ENCODE measurements around the gene GALNT9.
"Not testable (repeated sequence)": the region's sequence is repeated elsewhere in the genome, so short reads cannot be mapped to it uniquely, and the experiment has no call there.

The GALNT9 gene

DNA sequence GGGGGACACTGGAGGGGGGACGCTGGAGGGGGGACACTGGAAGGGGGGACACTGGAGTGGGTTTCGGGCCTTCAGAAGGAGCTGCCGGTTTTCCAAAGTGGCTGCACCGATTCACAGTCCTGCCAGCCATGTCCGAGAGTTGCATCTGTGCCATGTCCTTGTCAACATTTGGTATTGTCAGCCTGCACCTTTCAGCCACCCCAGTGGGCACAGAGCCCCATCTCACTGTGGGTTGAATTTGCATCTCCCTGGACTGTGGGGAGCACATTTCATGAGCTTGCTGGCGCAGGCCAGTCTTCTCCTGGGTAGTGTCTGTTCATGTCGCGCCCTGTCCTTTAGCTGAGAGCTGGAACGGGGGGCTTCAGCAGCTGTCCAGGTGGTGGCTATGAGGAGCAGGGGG lies 72.7 kb downstream of the GALNT9 start:
- ATAC-seq, result no peak
- no peak for TF ChIP-seq SNAI2 (CRISPR knock-in tag; IDR thresholded peaks at IDR 0.05)
- TF ChIP-seq ZFP3 (CRISPR knock-in tag; IDR thresholded peaks at IDR 0.05), result no peak
- TF ChIP-seq PPARA (CRISPR knock-in tag; IDR thresholded peaks at IDR 0.05; ENCODE audit: borderline replicate concordance), result no peak
- no peak for TF ChIP-seq CSDC2 (CRISPR knock-in tag; IDR thresholded peaks at IDR 0.05)
- TF ChIP-seq, protein P1, sequence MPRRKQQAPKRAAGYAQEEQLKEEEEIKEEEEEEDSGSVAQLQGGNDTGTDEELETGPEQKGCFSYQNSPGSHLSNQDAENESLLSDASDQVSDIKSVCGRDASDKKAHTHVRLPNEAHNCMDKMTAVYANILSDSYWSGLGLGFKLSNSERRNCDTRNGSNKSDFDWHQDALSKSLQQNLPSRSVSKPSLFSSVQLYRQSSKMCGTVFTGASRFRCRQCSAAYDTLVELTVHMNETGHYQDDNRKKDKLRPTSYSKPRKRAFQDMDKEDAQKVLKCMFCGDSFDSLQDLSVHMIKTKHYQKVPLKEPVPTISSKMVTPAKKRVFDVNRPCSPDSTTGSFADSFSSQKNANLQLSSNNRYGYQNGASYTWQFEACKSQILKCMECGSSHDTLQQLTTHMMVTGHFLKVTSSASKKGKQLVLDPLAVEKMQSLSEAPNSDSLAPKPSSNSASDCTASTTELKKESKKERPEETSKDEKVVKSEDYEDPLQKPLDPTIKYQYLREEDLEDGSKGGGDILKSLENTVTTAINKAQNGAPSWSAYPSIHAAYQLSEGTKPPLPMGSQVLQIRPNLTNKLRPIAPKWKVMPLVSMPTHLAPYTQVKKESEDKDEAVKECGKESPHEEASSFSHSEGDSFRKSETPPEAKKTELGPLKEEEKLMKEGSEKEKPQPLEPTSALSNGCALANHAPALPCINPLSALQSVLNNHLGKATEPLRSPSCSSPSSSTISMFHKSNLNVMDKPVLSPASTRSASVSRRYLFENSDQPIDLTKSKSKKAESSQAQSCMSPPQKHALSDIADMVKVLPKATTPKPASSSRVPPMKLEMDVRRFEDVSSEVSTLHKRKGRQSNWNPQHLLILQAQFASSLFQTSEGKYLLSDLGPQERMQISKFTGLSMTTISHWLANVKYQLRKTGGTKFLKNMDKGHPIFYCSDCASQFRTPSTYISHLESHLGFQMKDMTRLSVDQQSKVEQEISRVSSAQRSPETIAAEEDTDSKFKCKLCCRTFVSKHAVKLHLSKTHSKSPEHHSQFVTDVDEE (CRISPR knock-in tag; IDR thresholded peaks at IDR 0.05), result no peak
- TF ChIP-seq CSRNP3 (CRISPR knock-in tag; IDR thresholded peaks at IDR 0.05), result no peak
- no peak for TF ChIP-seq RARB (CRISPR knock-in tag; IDR thresholded peaks at IDR 0.05)

GRCh38 chr12:132255642-132256041 lies 73.7 kb downstream of the GALNT9 start:
- no peak for ATAC-seq
- TF ChIP-seq GLIS3 (CRISPR knock-in tag; IDR thresholded peaks at IDR 0.05) (no peak), ZNF565 (CRISPR knock-in tag; conservative IDR thresholded peaks at IDR 0.05; ENCODE audit: low read depth) (no peak), ZFP3 (CRISPR knock-in tag; IDR thresholded peaks at IDR 0.05) (no peak), OSR1 (CRISPR knock-in tag; IDR thresholded peaks at IDR 0.05) (no peak), CREB5 (CRISPR knock-in tag; IDR thresholded peaks at IDR 0.05; ENCODE audit: low read depth) (no peak), TOX (CRISPR knock-in tag; IDR thresholded peaks at IDR 0.05; ENCODE audit: borderline replicate concordance) (no peak)

DNA sequence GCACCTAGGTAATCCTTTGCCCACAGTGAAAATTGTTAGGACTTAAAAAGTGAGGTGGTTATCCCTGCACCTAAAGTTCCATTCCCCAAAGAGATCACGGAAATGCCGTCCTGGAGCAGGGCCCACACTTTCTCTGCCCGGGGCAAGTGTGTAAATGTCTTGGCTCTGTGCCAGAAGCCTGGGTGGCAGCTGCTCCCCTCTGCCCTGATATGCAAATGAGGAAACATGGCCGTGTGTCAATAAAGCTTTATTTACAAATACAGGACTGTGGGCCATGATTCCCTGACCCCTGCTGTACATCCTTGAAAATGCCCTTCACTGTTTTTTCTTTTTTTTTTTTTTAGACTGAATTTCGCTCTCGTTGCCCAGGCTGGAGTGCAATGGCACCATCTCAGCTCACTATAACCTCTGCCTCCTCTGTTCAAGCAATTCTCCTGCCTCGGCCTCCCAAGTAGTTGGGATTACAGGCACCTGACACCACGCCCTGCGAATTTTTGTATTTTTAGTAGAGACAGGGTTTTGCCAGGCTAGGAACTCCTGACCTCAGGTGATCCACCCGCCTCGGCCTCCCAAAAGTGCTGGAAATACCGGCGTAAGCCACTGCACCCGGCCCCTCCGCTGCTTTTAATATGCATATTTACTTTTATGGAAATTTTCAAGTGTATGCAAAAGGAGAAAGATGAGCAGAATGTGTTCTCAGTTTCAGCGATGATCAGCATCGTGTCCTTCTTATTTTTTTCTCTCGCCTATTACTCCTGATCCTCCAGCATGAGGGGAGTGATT lies 75.5 kb downstream of the GALNT9 start:
- TF ChIP-seq ZFP30 (CRISPR knock-in tag; IDR thresholded peaks at IDR 0.05), result no peak
- TF ChIP-seq PPARA (CRISPR knock-in tag; IDR thresholded peaks at IDR 0.05; ENCODE audit: borderline replicate concordance), result no peak
- no peak for TF ChIP-seq OSR1 (CRISPR knock-in tag; IDR thresholded peaks at IDR 0.05)
- TF ChIP-seq CSRNP3 (CRISPR knock-in tag; IDR thresholded peaks at IDR 0.05), result no peak
- no peak for TF ChIP-seq ARNTL (CRISPR knock-in tag; IDR thresholded peaks at IDR 0.05; ENCODE audit: borderline replicate concordance, low read depth)
- TF ChIP-seq ESRRG (CRISPR knock-in tag; IDR thresholded peaks at IDR 0.05), result no peak
- TF ChIP-seq ZFP3 (CRISPR knock-in tag; IDR thresholded peaks at IDR 0.05), result no peak
- TF ChIP-seq, protein P1 (CRISPR knock-in tag; IDR thresholded peaks at IDR 0.05), result no peak
- no peak for TF ChIP-seq ZC3H10 (CRISPR knock-in tag; IDR thresholded peaks at IDR 0.05)
- TF ChIP-seq ZNF8 (CRISPR knock-in tag; IDR thresholded peaks at IDR 0.05), result no peak
- TF ChIP-seq CREB5 (CRISPR knock-in tag; IDR thresholded peaks at IDR 0.05; ENCODE audit: low read depth), result no peak
- TF ChIP-seq TCF4 (CRISPR knock-in tag; IDR thresholded peaks at IDR 0.05; ENCODE audit: borderline replicate concordance), result no peak
- TF ChIP-seq, protein P2, sequence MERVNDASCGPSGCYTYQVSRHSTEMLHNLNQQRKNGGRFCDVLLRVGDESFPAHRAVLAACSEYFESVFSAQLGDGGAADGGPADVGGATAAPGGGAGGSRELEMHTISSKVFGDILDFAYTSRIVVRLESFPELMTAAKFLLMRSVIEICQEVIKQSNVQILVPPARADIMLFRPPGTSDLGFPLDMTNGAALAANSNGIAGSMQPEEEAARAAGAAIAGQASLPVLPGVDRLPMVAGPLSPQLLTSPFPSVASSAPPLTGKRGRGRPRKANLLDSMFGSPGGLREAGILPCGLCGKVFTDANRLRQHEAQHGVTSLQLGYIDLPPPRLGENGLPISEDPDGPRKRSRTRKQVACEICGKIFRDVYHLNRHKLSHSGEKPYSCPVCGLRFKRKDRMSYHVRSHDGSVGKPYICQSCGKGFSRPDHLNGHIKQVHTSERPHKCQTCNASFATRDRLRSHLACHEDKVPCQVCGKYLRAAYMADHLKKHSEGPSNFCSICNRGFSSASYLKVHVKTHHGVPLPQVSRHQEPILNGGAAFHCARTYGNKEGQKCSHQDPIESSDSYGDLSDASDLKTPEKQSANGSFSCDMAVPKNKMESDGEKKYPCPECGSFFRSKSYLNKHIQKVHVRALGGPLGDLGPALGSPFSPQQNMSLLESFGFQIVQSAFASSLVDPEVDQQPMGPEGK (CRISPR knock-in tag; IDR thresholded peaks at IDR 0.05; ENCODE audit: borderline replicate concordance), result no peak
- TF ChIP-seq TOX (CRISPR knock-in tag; IDR thresholded peaks at IDR 0.05; ENCODE audit: borderline replicate concordance), result no peak
- TF ChIP-seq RARB (CRISPR knock-in tag; IDR thresholded peaks at IDR 0.05), result no peak
- no peak for TF ChIP-seq ZNF70 (CRISPR knock-in tag; IDR thresholded peaks at IDR 0.05)
- no peak for TF ChIP-seq ISL1 (CRISPR knock-in tag; IDR thresholded peaks at IDR 0.05)
- no peak for ATAC-seq

GRCh38 chr12:132252981-132253380 lies 76.4 kb downstream of the GALNT9 start:
- not testable (repeated sequence) for ATAC-seq
